Stimulated activated CD8-positive, alpha-beta memory T cell treated with anti-CD3 and anti-CD28 coated beads, Interleukin-12 subunit alpha, Interleukin-12 subunit beta, amount 100 ng/mL, for 24 hours (primary cell): ENCODE data around the gene KLK1.

Experiments used
- DNase-seq: peaks from one replicate; pipeline ENCODE4 v3.0.0-alpha.2; 2020; ENCODE audit errors: extremely low read depth

Gene KLK1

DNA sequence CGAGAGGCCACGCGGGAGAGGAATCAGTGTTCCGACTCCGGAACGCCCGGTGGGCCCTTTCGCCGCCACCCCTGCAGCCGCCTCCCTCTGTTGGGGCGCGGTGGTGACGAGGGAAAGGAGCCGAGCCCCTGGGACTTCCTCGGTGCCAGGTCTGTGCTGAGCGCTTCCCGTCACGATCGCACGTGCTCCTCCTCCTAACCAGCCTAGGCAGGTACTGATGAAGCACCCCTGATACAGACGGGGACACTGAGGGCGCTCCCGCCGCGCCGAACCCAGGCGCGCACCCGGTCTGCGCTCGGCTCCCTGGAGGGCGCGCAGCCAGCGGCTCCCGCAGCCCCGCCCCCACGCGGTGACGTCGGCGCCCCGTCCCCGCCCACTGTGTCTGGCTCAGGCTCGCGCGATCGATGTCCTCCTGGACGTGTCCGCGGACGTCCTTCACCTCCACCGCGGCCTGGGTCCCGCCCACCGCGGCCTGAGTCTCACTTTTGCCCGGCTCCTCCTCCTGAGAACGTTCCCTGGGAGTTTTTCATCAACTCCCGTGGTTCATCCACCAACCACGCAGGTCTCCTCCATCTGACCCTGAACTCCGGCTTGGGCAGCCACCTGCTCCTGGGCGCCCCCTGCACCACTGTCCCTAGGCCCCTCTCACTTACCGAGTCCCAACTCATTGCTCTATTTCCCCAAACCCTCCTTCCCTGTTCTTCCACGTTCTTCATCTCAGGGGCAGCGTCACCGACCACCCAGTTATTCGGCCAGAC, 12.4 kb upstream of the KLK1 start:
- DNase-seq = peak; percentile 45

DNA sequence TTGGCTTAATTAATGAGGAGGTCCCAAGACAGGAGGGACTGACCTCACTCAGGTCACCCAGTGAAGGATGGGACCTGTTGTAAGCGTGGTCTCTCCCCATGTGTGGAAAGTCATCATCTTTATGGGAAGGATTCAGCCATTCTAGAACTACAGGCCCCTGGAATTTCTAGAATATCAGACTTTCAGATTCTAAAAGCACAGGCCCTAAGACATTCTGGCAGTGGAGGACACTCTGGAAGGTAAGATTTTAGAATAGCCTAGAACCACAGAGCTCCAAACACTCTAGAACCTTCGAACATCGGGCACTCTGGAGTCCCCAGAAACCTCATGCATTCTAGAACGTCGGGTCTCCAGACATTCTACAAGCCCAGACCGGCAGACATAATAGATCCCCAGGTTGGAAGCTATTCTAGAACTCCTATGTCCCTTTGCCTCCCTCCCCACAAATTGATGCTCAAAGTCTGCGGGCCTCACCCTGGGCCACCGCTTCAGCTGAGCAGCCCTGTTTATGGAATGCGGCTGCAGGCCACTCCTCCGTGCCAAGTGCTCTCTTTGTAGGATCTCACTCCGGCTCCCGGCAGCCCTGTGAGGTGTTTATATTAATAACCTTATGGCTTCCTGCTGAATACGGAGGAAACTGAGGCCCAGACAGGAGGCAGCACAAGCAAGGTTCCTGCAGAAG, 11.7 kb upstream of the KLK1 start:
- no peak for DNase-seq

DNA sequence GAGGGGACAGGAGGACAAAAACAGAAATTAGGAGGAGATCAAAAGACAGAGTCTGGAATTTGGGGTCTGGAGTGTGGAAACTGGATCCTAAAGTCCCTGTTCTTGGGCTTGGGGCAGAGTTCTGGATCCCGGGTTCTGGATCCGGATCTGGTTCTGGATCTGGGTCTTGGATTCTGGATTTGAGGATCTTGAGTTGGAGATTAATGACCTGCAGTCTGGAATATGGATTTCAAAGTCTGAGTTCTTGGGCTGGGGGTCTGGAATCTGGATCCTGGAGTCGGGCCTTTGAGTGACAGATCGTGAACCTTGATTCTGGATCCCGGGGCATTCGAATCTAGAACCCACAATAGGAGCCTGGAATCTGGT, 10.2 kb upstream of the KLK1 start:
- DNase-seq = no peak

DNA sequence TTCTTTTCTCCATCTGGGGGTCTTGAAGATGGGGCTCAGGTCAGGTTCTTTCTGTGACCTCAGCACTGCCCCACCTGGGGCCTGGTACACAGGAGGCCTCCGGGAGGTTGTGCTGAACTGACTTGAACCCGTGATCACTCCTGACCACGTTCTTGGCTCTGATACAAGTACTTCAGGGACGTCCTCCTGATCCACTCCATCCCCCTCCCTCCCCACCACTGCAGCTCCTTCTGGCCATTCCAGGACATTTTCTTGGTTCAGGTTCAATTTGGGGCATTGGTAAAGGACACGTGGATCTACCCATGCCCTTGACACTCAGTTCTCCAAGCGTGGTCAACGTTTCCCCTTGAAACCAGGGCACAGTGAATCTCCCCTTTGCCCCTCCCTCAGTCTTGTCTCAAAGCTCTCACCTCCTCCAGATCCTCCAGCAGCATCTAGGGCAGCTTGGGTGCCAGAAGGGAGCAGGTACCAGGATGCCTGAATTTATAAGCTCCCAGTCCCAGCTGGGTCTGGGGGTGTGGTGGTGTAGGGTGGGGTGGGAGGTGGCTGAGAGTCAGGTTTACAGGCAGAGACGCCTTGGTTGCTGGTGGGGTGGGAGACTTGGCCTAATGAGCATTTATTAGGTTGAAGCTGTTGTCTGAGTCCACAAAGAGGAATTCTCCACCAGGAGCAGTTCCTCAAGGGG, 9.7 kb upstream of the KLK1 start, which contains the start of gene KLK15:
TSS of gene KLK15 (minus strand) at position 458 of the 685 bp plus-strand sequence. CDS start 2,082 bp downstream, outside the sequence.
- DNase-seq = no peak

DNA sequence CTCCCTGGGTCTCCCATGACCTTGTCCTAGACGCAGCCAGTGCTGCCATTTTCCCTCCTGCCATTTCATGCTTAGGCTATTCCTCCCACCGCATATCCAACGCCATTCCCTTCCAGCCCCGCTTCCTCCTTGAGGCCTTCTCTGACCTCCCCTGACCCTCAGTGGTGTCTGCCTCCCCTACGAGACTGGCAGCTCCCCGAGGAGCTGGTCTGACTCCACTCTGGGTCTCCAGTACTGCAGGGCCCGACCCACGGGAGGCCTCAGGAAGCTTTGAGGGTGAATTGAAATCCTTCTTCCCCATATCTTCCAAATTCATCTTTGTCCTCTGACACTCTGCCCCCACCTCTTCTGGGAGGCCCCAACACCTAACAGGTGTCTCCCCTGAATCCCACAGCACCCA, 9.1 kb upstream of the KLK1 start:
- DNase-seq = no peak

DNA sequence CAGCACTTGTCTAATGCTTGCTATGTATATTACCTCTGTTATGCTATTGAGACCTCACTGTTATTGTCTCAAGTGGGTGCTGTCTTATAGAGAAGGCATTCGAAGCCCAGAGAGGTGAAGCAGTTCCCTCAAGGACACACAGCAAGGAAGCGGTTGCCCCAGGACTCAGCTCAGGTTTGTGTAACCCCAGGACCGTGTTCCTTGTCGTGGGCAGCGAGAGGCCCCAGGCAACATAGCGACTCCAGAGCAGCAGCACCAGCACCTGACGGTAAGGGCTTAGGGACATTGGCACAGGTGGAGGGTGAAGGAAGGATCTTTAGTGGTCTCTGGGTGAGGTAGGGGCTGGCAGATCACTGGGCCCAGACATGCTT, 7.4 kb upstream of the KLK1 start:
- DNase-seq = no peak

DNA sequence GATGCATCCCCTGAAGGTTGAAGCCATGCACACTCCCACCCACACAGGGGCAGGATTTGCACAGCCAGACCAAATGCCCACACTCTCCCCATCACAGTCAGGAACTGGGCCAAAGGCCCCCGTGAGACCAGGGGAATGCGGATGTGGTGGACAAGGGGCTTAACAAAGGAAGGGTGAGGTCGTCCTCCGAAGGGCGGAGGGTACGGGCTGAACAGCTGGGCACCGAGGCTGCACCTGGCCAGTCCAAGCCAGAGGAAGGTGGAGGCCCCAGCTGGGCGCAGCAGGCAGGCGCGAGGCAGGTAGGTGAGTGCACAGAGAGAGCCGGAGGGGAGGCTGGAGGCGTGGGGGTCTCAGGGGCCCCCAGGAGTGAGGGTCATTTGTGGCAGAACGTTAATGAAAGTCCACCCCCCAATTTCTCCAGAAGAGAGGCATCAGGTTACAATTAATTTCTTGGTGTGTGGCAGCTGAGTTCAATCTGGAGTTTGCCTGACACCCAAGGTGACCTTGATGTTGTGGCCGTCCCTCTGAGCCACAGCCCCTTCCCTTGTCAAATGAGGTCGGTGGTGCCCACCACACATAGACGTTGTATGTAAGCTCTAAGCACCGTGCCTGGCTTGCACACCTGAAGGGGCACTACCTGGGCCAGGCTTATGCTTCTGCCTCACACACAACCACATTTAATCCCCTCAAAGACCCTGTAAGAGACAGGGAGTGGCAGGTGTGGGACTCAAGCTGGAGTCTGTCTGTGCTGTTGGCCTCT, 6.9 kb upstream of the KLK1 start:
- no peak for DNase-seq

DNA sequence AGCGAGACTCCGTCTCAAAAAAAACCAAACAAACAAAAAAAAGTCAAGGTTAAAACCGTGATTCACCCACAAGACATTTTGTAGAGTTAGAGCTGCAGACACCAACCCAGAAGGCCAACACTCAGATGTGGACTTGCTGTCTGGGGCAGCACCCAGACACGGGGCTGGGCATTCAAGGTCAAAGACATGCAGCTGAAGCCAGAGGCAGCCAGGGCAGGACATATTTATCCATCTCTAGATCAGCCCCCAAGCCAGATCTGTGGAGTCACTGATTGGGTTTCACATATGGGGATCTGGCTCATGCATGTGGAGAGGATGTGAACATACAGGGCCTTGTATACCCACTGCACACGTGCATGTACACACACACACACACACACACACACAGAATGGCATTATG, 6.2 kb upstream of the KLK1 start:
- no peak for DNase-seq

DNA sequence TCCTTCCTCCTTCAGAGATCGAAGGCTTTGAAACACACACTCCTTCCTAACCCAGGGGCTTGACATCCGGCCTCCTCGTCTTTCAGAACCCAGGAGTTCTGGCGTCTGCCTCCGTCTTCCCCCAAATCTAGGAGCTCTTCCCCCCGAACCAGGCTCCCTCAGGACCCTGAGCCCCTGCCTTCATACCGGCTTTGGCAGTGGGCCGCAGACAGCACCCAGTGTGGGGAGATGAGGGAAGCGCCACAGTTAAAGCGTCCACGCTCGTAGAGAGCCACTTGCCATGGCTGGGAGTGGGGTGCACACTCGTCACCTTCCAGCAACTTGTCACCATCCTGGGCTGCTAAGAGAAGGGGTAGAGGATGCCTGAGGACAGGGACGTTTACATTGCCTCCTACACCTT, 3.9 kb upstream of the KLK1 start:
- no peak for DNase-seq

DNA sequence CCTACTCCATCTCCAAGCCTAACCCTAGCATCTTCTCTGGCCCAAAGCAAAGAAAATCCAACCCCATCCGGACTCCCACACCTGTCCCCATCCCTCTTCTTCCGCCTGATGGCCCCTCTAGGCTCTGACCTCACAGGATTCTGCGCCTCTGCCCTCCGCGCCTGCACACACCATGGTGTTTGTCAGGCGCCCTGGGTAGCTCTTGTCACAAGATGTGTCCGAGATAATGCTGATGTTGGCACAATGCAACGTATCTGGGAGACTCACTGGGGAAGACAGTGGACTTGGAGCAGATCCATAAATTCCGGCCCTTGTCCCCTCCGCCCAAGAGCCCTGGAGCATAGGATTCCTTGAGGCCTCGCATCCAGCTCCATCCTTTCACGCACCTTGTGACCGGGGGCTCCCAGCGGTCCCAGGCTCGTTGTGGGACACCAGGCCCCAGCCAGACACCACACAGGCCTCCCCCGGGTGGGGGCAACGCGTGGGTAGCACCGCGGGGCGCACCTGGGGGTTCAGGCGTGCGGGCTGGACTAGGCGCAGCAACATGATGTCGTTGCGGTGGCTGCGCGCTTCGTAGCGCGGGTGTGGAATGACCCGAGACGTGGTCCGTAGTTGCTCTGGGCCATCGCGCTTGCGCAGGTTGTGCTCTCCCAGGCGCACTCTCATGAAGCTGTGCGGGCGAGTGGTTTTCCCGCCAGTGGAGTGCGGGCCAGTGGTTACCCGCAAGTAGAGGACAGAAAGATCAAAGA, 3.1 kb upstream of the KLK1 start:
- no peak for DNase-seq

DNA sequence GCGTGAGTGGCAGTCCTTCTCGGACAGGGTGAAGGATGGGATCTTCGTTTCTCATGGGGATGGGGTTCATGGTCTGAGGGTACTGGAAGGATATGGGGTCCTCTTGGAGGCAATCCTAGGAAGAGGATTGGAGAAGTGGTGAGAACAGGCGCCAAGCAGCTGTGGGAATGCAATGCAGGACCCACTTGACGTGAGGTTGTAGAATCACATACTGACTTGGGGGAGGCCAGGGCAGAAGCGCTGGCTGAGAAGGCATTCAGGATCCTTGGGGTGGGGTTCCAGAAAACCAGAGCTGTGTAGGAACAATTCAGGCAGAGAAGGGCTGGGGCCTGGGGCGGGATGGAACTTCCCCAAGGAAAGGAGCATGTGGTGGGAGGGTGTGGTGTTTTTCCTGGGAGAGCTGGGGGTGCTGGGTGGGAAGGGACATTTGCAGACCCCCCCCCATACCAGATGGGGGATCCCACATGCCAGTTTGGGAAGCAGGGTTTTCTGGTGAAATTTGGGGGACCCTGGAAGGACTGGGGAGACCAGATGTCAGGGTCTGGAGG, 852 bp downstream of the KLK1 start:
- no peak for DNase-seq

DNA sequence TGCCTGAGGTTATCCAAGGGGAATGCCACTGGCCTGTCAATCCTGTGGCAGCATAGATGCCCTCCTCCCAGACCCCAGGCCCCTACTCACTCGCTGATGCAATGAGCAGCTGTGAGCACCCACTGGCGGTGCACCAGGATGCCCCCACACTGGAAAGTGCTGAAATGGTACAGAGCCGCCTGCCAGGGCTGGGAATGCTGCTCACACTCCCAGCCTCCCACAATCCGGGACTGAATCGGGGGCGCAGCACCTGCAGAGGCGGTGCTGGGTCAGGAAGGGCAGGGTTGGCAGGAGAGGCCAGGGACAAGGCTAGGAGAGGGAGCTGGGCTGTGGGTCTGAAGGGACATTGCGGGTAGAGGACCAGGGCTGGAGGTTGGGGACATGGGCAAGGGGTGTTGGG, 2.0 kb downstream of the KLK1 start:
- DNase-seq = no peak

DNA sequence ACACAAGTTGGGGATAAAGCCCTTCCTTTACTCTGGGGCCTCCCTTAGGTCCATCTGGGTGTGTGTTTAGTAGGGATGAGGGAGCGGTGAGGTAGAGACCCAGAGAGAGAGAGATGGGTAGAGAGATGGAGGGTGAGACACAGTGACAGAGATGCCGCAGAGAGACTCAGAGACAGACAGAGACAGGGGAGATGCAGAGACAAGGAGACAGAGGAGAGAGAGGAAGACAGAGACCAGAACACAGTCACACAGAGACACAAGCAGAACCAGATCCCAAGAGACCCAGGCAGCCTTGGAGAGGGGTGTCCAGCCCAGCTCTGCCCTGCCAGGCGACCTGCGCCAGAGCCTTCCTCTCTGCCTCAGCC, 2.4 kb downstream of the KLK1 start:
- DNase-seq = no peak

DNA sequence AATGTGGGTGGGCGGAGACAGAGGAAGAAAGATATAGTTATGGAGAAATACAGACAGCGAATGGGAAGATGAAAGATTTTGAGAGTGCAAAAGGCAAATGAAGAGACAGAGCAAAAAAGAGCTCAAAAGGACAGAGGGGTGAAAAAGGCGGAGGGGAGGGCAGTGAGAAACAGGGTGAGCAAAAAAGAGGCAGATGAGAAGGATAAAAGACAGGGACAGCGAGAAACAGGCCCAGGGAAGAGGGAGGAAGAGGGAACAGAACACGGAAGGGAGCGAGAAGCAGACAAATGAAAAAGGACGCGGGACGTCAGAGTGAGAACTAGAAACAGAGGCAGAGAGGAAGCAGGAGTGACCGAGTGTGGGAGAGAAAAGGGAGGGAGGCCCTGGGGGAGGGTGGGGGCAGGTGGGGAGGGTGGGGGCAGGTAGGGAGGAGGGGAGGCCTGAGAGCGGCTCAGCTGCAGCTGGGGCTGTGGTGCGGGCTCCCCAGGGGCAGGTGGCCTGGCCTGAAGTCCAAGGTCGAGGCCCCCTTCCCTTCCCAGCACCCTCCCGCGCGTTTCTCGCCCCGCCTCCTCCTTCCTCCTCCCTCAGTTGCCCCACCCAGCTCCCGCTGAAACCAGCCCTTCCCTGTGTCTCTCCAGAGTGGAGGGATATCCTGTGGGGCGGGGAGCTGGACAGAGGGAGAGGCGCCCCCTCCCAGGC, 2.9 kb downstream of the KLK1 start:
- DNase-seq = no peak

DNA sequence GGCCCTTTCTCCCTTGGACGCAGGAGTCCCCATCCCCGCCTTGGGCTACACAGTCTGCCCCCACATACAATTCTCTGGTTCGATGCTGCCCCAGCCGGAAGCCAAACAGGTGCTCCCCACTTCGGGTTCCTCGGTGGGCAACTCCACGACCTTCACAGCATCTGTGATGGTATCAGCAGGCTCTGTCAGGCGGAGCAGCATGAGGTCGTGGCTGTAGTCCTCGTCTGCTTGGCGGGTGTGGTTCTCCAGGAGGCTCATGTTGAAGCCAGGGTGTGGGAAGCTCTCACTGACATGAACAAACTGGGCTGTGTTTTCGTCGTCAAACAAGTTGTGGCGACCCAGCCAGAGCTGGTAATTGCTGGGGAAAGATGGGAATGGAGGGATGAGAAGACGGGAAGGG, 3.5 kb downstream of the KLK1 start:
- no peak for DNase-seq

DNA sequence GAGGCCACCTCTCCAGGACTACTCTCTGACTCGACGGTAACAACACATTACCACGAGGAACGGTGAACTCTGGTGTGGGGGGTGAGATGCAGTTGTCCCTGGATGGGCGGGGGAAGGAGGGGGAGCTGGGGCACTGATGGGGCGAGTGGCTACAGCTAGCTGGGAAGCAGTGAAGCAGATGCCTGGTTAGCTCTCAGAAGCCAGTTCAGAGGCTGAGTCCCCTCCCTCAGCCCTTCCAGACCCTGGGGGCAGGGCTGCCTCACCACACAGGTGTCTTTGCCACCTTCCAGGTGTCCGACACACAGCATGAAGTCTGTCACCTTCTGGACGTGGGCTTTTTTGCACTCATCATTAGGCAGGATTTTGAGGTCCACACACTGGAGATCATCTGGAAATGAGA, 4.0 kb downstream of the KLK1 start:
- no peak for DNase-seq

DNA sequence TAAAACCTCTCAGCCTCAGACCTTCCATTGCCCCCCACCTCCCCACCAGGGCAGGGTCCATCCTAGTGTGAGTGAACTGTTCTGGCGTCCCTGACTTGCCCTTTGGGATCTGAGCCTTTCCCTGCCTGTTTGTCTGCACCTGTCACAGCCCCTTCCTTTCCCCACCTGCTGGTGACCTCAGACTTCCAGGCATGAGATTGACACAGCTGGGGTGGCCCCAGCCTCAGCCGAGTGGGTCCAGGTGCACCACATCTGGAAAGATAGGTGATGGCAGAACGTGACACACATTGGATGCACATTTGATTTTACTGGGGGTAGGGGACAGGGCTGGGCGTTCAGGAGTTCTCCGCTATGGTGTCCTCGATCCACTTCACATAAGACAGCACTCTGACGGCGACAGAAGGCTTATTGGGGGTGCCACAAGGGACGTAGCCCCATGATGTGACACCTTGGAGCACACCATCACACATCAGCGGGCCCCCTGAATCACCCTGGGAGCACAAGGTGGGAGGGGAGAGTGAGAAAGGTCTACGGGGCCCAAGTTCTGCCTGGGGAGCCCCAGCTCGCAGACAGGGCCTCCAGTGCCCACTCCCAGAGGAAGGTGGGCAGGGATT, 4.6 kb downstream of the KLK1 start:
- no peak for DNase-seq

DNA sequence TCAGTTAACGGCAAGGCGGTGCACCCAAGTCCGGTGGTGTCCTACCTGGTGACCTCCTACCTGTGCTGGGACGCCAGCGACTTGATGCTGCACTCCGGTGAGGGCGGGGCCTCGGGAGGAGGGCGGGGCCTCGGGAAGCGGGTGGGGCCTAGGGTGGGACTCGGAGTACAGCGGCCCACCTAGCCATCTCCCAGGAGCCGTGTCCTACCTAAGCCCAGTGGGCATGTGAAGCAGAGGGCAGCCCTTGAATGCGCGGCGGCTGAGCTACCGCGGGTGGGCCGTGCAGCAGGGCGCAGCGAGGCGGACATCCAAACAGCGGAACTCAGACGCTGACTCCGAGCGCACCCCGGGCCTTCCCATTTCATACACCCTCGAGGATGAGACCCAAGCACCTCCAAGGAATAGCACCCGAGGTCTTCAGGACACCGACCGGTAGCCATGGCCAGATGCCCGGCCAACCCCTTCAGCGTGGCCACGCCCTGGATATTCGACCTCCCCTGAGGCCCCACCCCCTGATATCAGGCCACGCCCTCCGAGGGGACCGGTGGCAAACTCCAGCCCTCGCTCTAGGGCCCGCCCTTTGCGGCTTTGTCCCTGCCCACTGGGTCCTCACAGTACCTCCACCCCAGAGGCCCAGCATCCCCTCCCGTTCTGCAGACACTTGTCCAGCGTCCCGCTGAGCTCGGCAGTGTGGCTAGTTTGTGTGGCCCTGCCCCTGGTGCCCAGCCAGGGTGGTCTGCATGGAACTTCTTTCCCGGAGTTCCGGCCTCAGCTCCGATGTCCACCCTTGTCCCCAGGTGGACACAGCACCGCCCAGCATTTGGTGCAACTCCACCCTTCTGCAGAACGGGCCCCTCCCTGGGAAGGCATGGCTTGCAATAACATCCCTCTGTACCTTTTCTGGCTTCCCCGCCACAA, 5.4 kb downstream of the KLK1 start:
- DNase-seq = no peak

DNA sequence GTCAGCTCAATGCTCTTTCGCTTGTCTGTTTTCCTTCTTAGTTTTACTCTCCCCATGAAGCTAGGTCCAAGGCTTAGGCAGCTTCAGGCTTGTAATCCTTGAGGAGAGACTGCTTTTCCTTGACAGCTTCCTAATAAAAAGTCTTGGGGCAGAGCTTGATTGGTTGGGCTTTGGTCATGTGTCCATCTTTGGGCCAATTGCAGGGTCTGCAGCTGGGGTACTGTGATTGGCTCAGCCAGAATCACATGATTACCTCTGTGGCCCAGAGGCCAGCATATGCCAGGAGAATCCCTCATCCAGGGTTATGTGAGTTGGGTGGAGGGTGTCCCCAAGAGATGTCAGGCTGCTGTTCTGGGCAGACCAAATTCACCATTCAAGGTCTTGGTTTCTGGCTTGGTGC, 8.1 kb downstream of the KLK1 start:
- DNase-seq = no peak
